IMR-90 (cell line): ENCODE data around the gene HSPA12A. TPM values are rescaled to one million over a fixed set of nuclear protein-coding genes. Genes with fewer than 3 reads are reported as not detected.

Experiments
- ATAC-seq: fragments of 200-7000 bp; cut with Tn5 transposase; 2 replicates; pipeline ENCODE4 v1.9.1; 2020; ENCODE audit warnings: low read depth, mild to moderate bottlenecking, moderate library complexity
- BruUV-seq: library from RNA; stranded (reverse); fragments of 400-500 nt; replicated peaks from 2 replicates; lab custom pipeline; 2021; lab: Mats Ljungman, UMichigan
- CTCF ChIA-PET: fragments of 300-600 bp; formaldehyde crosslinking; extraction: SDS; loops from one replicate; lab custom pipeline; 2021; ENCODE audit warnings: antibody characterized with exemption; lab: Yijun Ruan, JAX
- POLR2A ChIA-PET: fragments of 300-600 bp; sonication (Branson Sonifier 250); formaldehyde crosslinking; loops from one replicate; lab custom pipeline; 2022; ENCODE audit warnings: antibody characterized with exemption; ENCODE audit not compliant: unreplicated experiment; lab: Charles Lee
- DNase-seq: peaks from one replicate; pipeline ENCODE4 v3.0.0; 2013
- H2AFZ ChIP-seq: replicated peaks from 2 replicates; pipeline ENCODE3; 2013; ENCODE audit warnings: low read length, mild to moderate bottlenecking; ENCODE audit not compliant: poor library complexity
- H2AK5ac ChIP-seq: 2 replicates; pipeline ENCODE4 v1.6.1; 2013; ENCODE audit warnings: low read depth, low read length, inconsistent platforms
- H2AK9ac ChIP-seq: replicated peaks from 2 replicates; pipeline ENCODE3; 2013; ENCODE audit warnings: mild to moderate bottlenecking, low read depth, low read length, moderate library complexity; ENCODE audit not compliant: poor library complexity
- H2BK120ac ChIP-seq: 2 replicates; pipeline ENCODE4 v1.6.1; 2013; ENCODE audit warnings: low read depth, low read length, inconsistent platforms
- H2BK15ac ChIP-seq: 3 replicates; pipeline ENCODE4 v1.6.1; 2013; ENCODE audit warnings: low read depth, low read length, inconsistent platforms
- H2BK20ac ChIP-seq: 2 replicates; pipeline ENCODE4 v1.6.1; 2013; ENCODE audit warnings: low read depth, mild to moderate bottlenecking, inconsistent platforms, low read length, moderate library complexity
- H2BK5ac ChIP-seq: 2 replicates; pipeline ENCODE4 v1.6.1; 2013; ENCODE audit warnings: mild to moderate bottlenecking, low read depth, low read length, inconsistent platforms; ENCODE audit not compliant: poor library complexity, severe bottlenecking
- H3K14ac ChIP-seq: replicated peaks from 2 replicates; pipeline ENCODE4 v1.6.1; 2013; ENCODE audit warnings: low read depth, low read length, inconsistent platforms
- H3K18ac ChIP-seq: 2 replicates; pipeline ENCODE4 v1.6.1; 2013; ENCODE audit warnings: low read depth, low read length, control low read depth
- H3K23ac ChIP-seq: 2 replicates; pipeline ENCODE4 v1.6.1; 2013; ENCODE audit warnings: low read depth, low read length, inconsistent platforms
- H3K27ac ChIP-seq: 2 replicates; pipeline ENCODE4 v1.5.1; 2013; ENCODE audit warnings: mild to moderate bottlenecking, control low read depth, low read length; ENCODE audit not compliant: insufficient read depth
- H3K27me3 ChIP-seq: 2 replicates; pipeline ENCODE4 v1.6.1; 2013; ENCODE audit warnings: low read length; ENCODE audit not compliant: control insufficient read depth, insufficient read depth
- H3K36me3 ChIP-seq: 2 replicates; pipeline ENCODE4 v1.6.1; 2013; ENCODE audit warnings: low read length, mixed read lengths; ENCODE audit not compliant: control insufficient read depth, insufficient read depth
- H3K4ac ChIP-seq: 2 replicates; pipeline ENCODE4 v1.6.1; 2013; ENCODE audit warnings: low read depth, low read length, inconsistent platforms
- H3K4me1 ChIP-seq: 2 replicates; pipeline ENCODE4 v1.6.1; 2013; ENCODE audit warnings: low read length, mixed read lengths; ENCODE audit not compliant: control insufficient read depth, insufficient read depth
- H3K4me2 ChIP-seq: 2 replicates; pipeline ENCODE4 v1.6.1; 2013; ENCODE audit warnings: low read depth, mild to moderate bottlenecking, control low read depth, low read length, moderate library complexity
- H3K4me3 ChIP-seq: 2 replicates; pipeline ENCODE4 v1.5.1; 2013; ENCODE audit warnings: low read depth, mild to moderate bottlenecking, control low read depth, low read length, moderate library complexity; ENCODE audit not compliant: insufficient read depth
- H3K56ac ChIP-seq: 2 replicates; pipeline ENCODE4 v1.6.1; 2013; ENCODE audit warnings: low read length, inconsistent platforms; ENCODE audit not compliant: insufficient read depth; ENCODE audit errors: extremely low read depth
- H3K79me1 ChIP-seq, 2 experiments: 2 replicates each; pipeline ENCODE4 v1.6.1; 2013; ENCODE audit warnings: low read length in 2 of 2, inconsistent platforms in 1 of 2, low read depth in 1 of 2
- H3K9ac ChIP-seq: 2 replicates; pipeline ENCODE4 v1.6.1; 2013; ENCODE audit warnings: low read depth, low read length, control low read depth
- H3K9me1 ChIP-seq: 2 replicates; pipeline ENCODE4 v1.6.1; 2013; ENCODE audit warnings: low read length, inconsistent platforms; ENCODE audit not compliant: insufficient read depth
- H3K9me3 ChIP-seq: 2 replicates; pipeline ENCODE4 v1.6.1; 2013; ENCODE audit warnings: low read length; ENCODE audit not compliant: control insufficient read depth, insufficient read depth
- H4K20me1 ChIP-seq: 2 replicates; pipeline ENCODE4 v1.6.1; 2013; ENCODE audit warnings: low read length, inconsistent platforms; ENCODE audit not compliant: insufficient read depth
- H4K5ac ChIP-seq: 2 replicates; pipeline ENCODE4 v1.6.1; 2013; ENCODE audit warnings: mild to moderate bottlenecking, low read depth, low read length, control low read depth
- H4K8ac ChIP-seq, 2 experiments: 2 replicates each; pipeline ENCODE4 v1.6.1; 2013; ENCODE audit warnings: low read depth in 2 of 2, low read length in 2 of 2, control low read depth in 1 of 2, inconsistent platforms in 1 of 2
- H4K91ac ChIP-seq: 2 replicates; pipeline ENCODE4 v1.6.1; 2013; ENCODE audit warnings: low read depth, low read length, inconsistent platforms; ENCODE audit not compliant: insufficient read depth
- FOS ChIP-seq: fragments of 150-350 bp; IDR thresholded peaks from 2 replicates; pipeline ENCODE4 v1.6.1; 2016; ENCODE audit warnings: low read depth, low read length
- MAFK ChIP-seq: IDR thresholded peaks from 2 replicates; pipeline ENCODE4 v1.6.1; 2012; ENCODE audit warnings: low read depth, low read length, improper control_type of control experiment
- MXI1 ChIP-seq: IDR thresholded peaks from 2 replicates; pipeline ENCODE4 v1.6.1; 2012; ENCODE audit warnings: low read depth, mild to moderate bottlenecking, low read length, moderate library complexity, borderline replicate concordance
- RAD21 ChIP-seq: IDR thresholded peaks from 2 replicates; pipeline ENCODE4 v1.6.1; 2012; ENCODE audit warnings: low read length, improper control_type of control experiment
- SMC3 ChIP-seq: fragments of 150-350 bp; IDR thresholded peaks from 2 replicates; pipeline ENCODE4 v1.6.1; 2016; ENCODE audit warnings: low read depth, mild to moderate bottlenecking, antibody characterized with exemption, low read length, moderate library complexity
- WGBS, 2 experiments: methylation state at CpG; one replicate each; pipeline versions ENCODE4 v1.1.5 to v1.1.7; 2013; ENCODE audit warnings: missing lambda C conversion rate in 2 of 2; ENCODE audit not compliant: insufficient read length in 1 of 2; ENCODE audit errors: extremely low coverage in 2 of 2; 5-methylcytosine and 5-hydroxymethylcytosine counted together
- dilution Hi-C: fragments of 300-500 bp; cut with HindIII; formaldehyde crosslinking; loops from one replicate; pipeline ENCODE4 v1.14.3; 2018; ENCODE audit warnings: low sequenced_read_pairs; ENCODE audit not compliant: unreplicated experiment
- in situ Hi-C: fragments of 300-500 bp; cut with MboI; formaldehyde crosslinking; loops from 3 replicates; pipeline ENCODE4 v1.14.3; 2019; ENCODE audit warnings: low sequenced_read_pairs, inconsistent platforms, mixed read lengths
- intact Hi-C: fragments of 100-400 bp; cut with micrococcal nuclease; formaldehyde crosslinking; loops from 2 replicates; pipeline ENCODE4 v1.10.0; 2022
- polyA plus RNA-seq, 3 experiments: library from polyadenylated mRNA; depleted of rRNA; stranded (reverse); fragments of >200 nt; gene quantifications; 2 replicates each; pipeline ENCODE4 v1.2.3, GENCODE V29; 2012; ENCODE audit warnings: low replicate concordance in 1 of 3
- total RNA-seq: library from RNA; depleted of rRNA; stranded (reverse); fragments of >200 nt; gene quantifications from 2 replicates; pipeline ENCODE4 v1.2.3, GENCODE V29; 2012
- TF ChIP-seq, protein P1 (sequence below): conservative IDR thresholded peaks from 2 replicates; pipeline ENCODE4 v1.5.1; 2012; ENCODE audit warnings: mild to moderate bottlenecking, low read depth, low read length, improper control_type of control experiment

Gene HSPA12A
- total and polyA plus RNA-seq, 2 of the 4 experiments (the other 2 are of a cell fraction): 16.1 to 16.7 TPM

GRCh38 chr10:116756277-116756676 lies 13.9 kb upstream of the HSPA12A start:
- 50% methylated on average over 1 of the region's 8 CpGs; no CpG with 5 or more reads in 1 of the 2 experiments for WGBS, 2 experiments
- Histone ChIP-seq H4K8ac (0 out of 4 replicates have a peak overlapping the region, but pooled peaks of 1 of the 2 experiments have one; percentile 2), H2BK5ac (no peak overlapping the region), H2AK5ac (no peak overlapping the region), H4K91ac (no peak overlapping the region), H3K4me3 (no peak overlapping the region), H3K14ac (no peak overlapping the region), H3K36me3 (no peaks in the 10 kb centered on the region), H2BK120ac (no peak overlapping the region), H3K27ac (peak overlapping the region; percentile 24; the same call in 1 of the 2 replicates), H2BK20ac (no peak overlapping the region), H2AFZ (peak overlapping the region; percentile 33), H3K9ac (peak overlapping the region; percentile 35; the same call in 1 of the 2 replicates), H3K9me1 (no peaks in the 10 kb centered on the region), H3K56ac (no peak overlapping the region), H3K4me2 (no peak overlapping the region; the same call in 1 of the 2 replicates), H2BK15ac (no peak overlapping the region), H3K23ac (no peak overlapping the region), H3K18ac (no peak overlapping the region; the same call in 1 of the 2 replicates), H3K27me3 (no peaks in the 10 kb centered on the region), H3K4me1 (peaks cover 2% of the 10 kb centered on the region; the same call in 1 of the 2 replicates), H3K9me3 (no peaks in the 10 kb centered on the region), H2AK9ac (no peak overlapping the region), H4K20me1 (no peaks in the 10 kb centered on the region), H3K4ac (no peak overlapping the region), H4K5ac (peak overlapping the region; percentile 82; the same call in 1 of the 2 replicates), H3K79me1 (no peaks in the 10 kb centered on the region)
- peak; percentile 11 for DNase-seq
- TF ChIP-seq, protein P1, sequence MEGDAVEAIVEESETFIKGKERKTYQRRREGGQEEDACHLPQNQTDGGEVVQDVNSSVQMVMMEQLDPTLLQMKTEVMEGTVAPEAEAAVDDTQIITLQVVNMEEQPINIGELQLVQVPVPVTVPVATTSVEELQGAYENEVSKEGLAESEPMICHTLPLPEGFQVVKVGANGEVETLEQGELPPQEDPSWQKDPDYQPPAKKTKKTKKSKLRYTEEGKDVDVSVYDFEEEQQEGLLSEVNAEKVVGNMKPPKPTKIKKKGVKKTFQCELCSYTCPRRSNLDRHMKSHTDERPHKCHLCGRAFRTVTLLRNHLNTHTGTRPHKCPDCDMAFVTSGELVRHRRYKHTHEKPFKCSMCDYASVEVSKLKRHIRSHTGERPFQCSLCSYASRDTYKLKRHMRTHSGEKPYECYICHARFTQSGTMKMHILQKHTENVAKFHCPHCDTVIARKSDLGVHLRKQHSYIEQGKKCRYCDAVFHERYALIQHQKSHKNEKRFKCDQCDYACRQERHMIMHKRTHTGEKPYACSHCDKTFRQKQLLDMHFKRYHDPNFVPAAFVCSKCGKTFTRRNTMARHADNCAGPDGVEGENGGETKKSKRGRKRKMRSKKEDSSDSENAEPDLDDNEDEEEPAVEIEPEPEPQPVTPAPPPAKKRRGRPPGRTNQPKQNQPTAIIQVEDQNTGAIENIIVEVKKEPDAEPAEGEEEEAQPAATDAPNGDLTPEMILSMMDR: no peak
- TF ChIP-seq SMC3: no peak
- TF ChIP-seq MXI1: no peak
- TF ChIP-seq FOS: no peak
- no peak for TF ChIP-seq RAD21
- TF ChIP-seq MAFK: no peak
- intact Hi-C loops: no loop called here
- CTCF ChIA-PET: no interaction called here
- dilution Hi-C loops: no loop called here
- in situ Hi-C loops: no loop called here
- ATAC-seq: peak; percentile 70
- BruUV-seq: no TSS peak
- POLR2A ChIA-PET: no interaction called here
